CD1c-positive myeloid dendritic cell (primary cell): ENCODE results near the gene ARID3A.
A peak's percentile ranks its signal among the peaks of the same experiment; 100 is the strongest.
"Not testable (repeated sequence)": the region's sequence is repeated elsewhere in the genome, so short reads cannot be mapped to it uniquely, and the experiment has no call there.

Experiments used
- DNase-seq: peaks from one replicate; pipeline ENCODE4 v3.0.0-alpha.2; 2016; ENCODE audit errors: extremely low spot score

The ARID3A gene

GRCh38 chr19:891421-892200 is 34.2 kb upstream of the ARID3A start:
- DNase-seq = not testable (repeated sequence)

- DNase-seq = no peak
These were observed 33.5 kb upstream of the ARID3A start for GRCh38 chr19:892243-892893.

GRCh38 chr19:892894-893689 is 32.7 kb upstream of the ARID3A start, which contains the start of the genes MED16 and RNU6-9:
Gene MED16 (minus strand): TSS chr19:893187. CDS start chr19:891131, 2,056 bp downstream.
Gene RNU6-9 (plus strand): TSS chr19:893484.
- DNase-seq = peak; percentile 97

- DNase-seq = no peak
These were observed 29.4 kb upstream of the ARID3A start for GRCh38 chr19:896434-896833.

- DNase-seq = no peak
These were observed 28.8 kb upstream of the ARID3A start for GRCh38 chr19:896999-897398.

- DNase-seq = no peak
These were observed 28.3 kb upstream of the ARID3A start for GRCh38 chr19:897442-898039.

- no peak for DNase-seq
These were observed 27.2 kb upstream of the ARID3A start for GRCh38 chr19:898663-899062.

- no peak for DNase-seq
These were observed 26.3 kb upstream of the ARID3A start for GRCh38 chr19:899336-900042.

GRCh38 chr19:900043-900301 is 25.9 kb upstream of the ARID3A start:
- DNase-seq = no peak

GRCh38 chr19:900302-901111 is 25.3 kb upstream of the ARID3A start:
- DNase-seq = no peak

GRCh38 chr19:901216-902092 is 24.4 kb upstream of the ARID3A start:
- DNase-seq = no peak

- no peak for DNase-seq
These were observed 23.8 kb upstream of the ARID3A start for GRCh38 chr19:902093-902370.

- no peak for DNase-seq
These were observed 23.2 kb upstream of the ARID3A start for GRCh38 chr19:902446-903226.

GRCh38 chr19:903266-903797 is 22.5 kb upstream of the ARID3A start:
- no peak for DNase-seq

- no peak for DNase-seq
These were observed 21.3 kb upstream of the ARID3A start for GRCh38 chr19:904545-904944.

GRCh38 chr19:906480-906879 is 19.4 kb upstream of the ARID3A start:
- no peak for DNase-seq

GRCh38 chr19:907183-907853 is 18.5 kb upstream of the ARID3A start:
- DNase-seq = peak; percentile 56
